HUES64 (cell line): ENCODE results near the gene GDF10.

Source experiments
- H3K27ac ChIP-seq: 2 replicates; pipeline ENCODE4 v1.7.0; 2013; ENCODE audit warnings: low read depth, low read length, inconsistent platforms
- H3K27me3 ChIP-seq: 2 replicates; pipeline ENCODE4 v1.6.1; 2013; ENCODE audit warnings: mild to moderate bottlenecking, low read length; ENCODE audit not compliant: insufficient read depth
- H3K36me3 ChIP-seq: 2 replicates; pipeline ENCODE4 v1.6.1; 2013; ENCODE audit warnings: mild to moderate bottlenecking, low read length; ENCODE audit not compliant: insufficient read depth
- H3K4me1 ChIP-seq: 2 replicates; pipeline ENCODE4 v1.6.1; 2013; ENCODE audit warnings: mild to moderate bottlenecking, low read length, moderate library complexity; ENCODE audit not compliant: insufficient read depth
- H3K4me3 ChIP-seq: 2 replicates; pipeline ENCODE4 v1.5.1; 2013; ENCODE audit warnings: mild to moderate bottlenecking, low read length, moderate library complexity
- H3K9ac ChIP-seq: 2 replicates; pipeline ENCODE4 v1.6.1; 2013; ENCODE audit warnings: mild to moderate bottlenecking, low read depth, low read length
- H3K9me3 ChIP-seq: 2 replicates; pipeline ENCODE4 v1.6.1; 2013; ENCODE audit warnings: low read depth, low read length; ENCODE audit not compliant: insufficient read depth
- WGBS: fragments of 150-250, 120-280 bp; methylation state at CpG from one replicate; pipeline ENCODE4 v1.1.7; 2013; ENCODE audit warnings: missing lambda C conversion rate; 5-methylcytosine and 5-hydroxymethylcytosine counted together

The GDF10 gene

GRCh38 chr10:47296156-47296894 lies 3.7 kb upstream of the GDF10 start:
- Histone ChIP-seq H3K4me1 (peaks cover 3% of the 10 kb centered on the region; the same call in 1 of the 2 replicates), H3K27me3 (peaks cover 37% of the 10 kb centered on the region), H3K27ac (no peak overlapping the region), H3K36me3 (no peaks in the 10 kb centered on the region), H3K9me3 (no peaks in the 10 kb centered on the region), H3K9ac (no peak overlapping the region), H3K4me3 (no peak overlapping the region)
- 73% methylated on average over 12 of the region's 12 CpGs for WGBS

- Histone ChIP-seq H3K9me3 (no peaks in the 10 kb centered on the region), H3K36me3 (no peaks in the 10 kb centered on the region), H3K27ac (no peak overlapping the region), H3K4me3 (no peak overlapping the region), H3K4me1 (peaks cover 3% of the 10 kb centered on the region; the same call in 1 of the 2 replicates), H3K9ac (no peak overlapping the region), H3K27me3 (peaks cover 43% of the 10 kb centered on the region)
- WGBS = 81% methylated on average over 1 of the region's 1 CpG
Measured at GRCh38 chr10:47296941-47297340, 3.1 kb upstream of the GDF10 start.

- Histone ChIP-seq H3K27ac (no peak overlapping the region), H3K9ac (no peak overlapping the region), H3K27me3 (peaks cover 54% of the 10 kb centered on the region), H3K9me3 (no peaks in the 10 kb centered on the region), H3K4me1 (peaks cover 3% of the 10 kb centered on the region; the same call in 1 of the 2 replicates), H3K36me3 (no peaks in the 10 kb centered on the region), H3K4me3 (no peak overlapping the region)
- WGBS = 85% methylated on average over 12 of the region's 12 CpGs
Measured at GRCh38 chr10:47297866-47298540, 2.0 kb upstream of the GDF10 start.

GRCh38 chr10:47298715-47299114 lies 1.3 kb upstream of the GDF10 start:
- Histone ChIP-seq H3K9me3 (no peaks in the 10 kb centered on the region), H3K9ac (no peak overlapping the region), H3K4me1 (peaks cover 3% of the 10 kb centered on the region; the same call in 1 of the 2 replicates), H3K27me3 (peaks cover 59% of the 10 kb centered on the region), H3K4me3 (no peak overlapping the region), H3K36me3 (no peaks in the 10 kb centered on the region), H3K27ac (no peak overlapping the region)
- WGBS = 82% methylated on average over 1 of the region's 1 CpG

GRCh38 chr10:47300429-47300931 lies 483 bp downstream of the GDF10 start:
- Histone ChIP-seq H3K9ac (peak overlapping the region; percentile 24; the same call in 1 of the 2 replicates), H3K36me3 (no peaks in the 10 kb centered on the region), H3K4me3 (peak overlapping the region; percentile 60), H3K4me1 (peaks cover 3% of the 10 kb centered on the region; the same call in 1 of the 2 replicates), H3K27me3 (peaks cover 62% of the 10 kb centered on the region), H3K27ac (no peak overlapping the region), H3K9me3 (no peaks in the 10 kb centered on the region)
- 5% methylated on average over 57 of the region's 57 CpGs for WGBS

GRCh38 chr10:47301833-47302232 lies 1.8 kb downstream of the GDF10 start:
- Histone ChIP-seq H3K27me3 (peaks cover 59% of the 10 kb centered on the region), H3K9me3 (no peaks in the 10 kb centered on the region), H3K9ac (no peak overlapping the region), H3K27ac (no peak overlapping the region), H3K4me1 (peaks cover 3% of the 10 kb centered on the region; the same call in 1 of the 2 replicates), H3K36me3 (no peaks in the 10 kb centered on the region), H3K4me3 (no peak overlapping the region)
- WGBS = 93% methylated on average over 2 of the region's 2 CpGs

- Histone ChIP-seq H3K9ac (no peak overlapping the region), H3K9me3 (no peaks in the 10 kb centered on the region), H3K36me3 (no peaks in the 10 kb centered on the region), H3K27me3 (peaks cover 56% of the 10 kb centered on the region), H3K4me1 (peaks cover 3% of the 10 kb centered on the region; the same call in 1 of the 2 replicates), H3K4me3 (no peak overlapping the region), H3K27ac (no peak overlapping the region)
- 92% methylated on average over 7 of the region's 7 CpGs for WGBS
Measured at GRCh38 chr10:47303105-47303504, 3.1 kb downstream of the GDF10 start.

- Histone ChIP-seq H3K27me3 (peaks cover 50% of the 10 kb centered on the region), H3K9ac (no peak overlapping the region), H3K4me1 (peaks cover 3% of the 10 kb centered on the region; the same call in 1 of the 2 replicates), H3K4me3 (no peak overlapping the region), H3K27ac (no peak overlapping the region), H3K9me3 (no peaks in the 10 kb centered on the region), H3K36me3 (no peaks in the 10 kb centered on the region)
- 95% methylated on average over 6 of the region's 6 CpGs for WGBS
Measured at GRCh38 chr10:47303866-47304265, 3.9 kb downstream of the GDF10 start.

GRCh38 chr10:47305566-47305965 lies 5.6 kb downstream of the GDF10 start:
- Histone ChIP-seq H3K9me3 (no peaks in the 10 kb centered on the region), H3K4me1 (no peaks in the 10 kb centered on the region), H3K9ac (no peak overlapping the region), H3K36me3 (no peaks in the 10 kb centered on the region), H3K27ac (no peak overlapping the region), H3K27me3 (peaks cover 33% of the 10 kb centered on the region), H3K4me3 (no peak overlapping the region)
- WGBS = 88% methylated on average over 2 of the region's 2 CpGs

GRCh38 chr10:47306387-47307210 lies 6.6 kb downstream of the GDF10 start:
- Histone ChIP-seq H3K27ac (no peak overlapping the region), H3K9me3 (no peaks in the 10 kb centered on the region), H3K4me3 (no peak overlapping the region), H3K9ac (no peak overlapping the region), H3K27me3 (peaks cover 23% of the 10 kb centered on the region), H3K36me3 (no peaks in the 10 kb centered on the region), H3K4me1 (no peaks in the 10 kb centered on the region)
- 90% methylated on average over 10 of the region's 10 CpGs for WGBS
